Mammary epithelial cell (primary cell): ENCODE measurements around the gene ARHGEF25.

Source experiments
- EZH2 ChIP-seq: IDR thresholded peaks from 2 replicates; pipeline ENCODE4 v1.6.1; 2012; ENCODE audit warnings: low read length, inconsistent platforms, borderline replicate concordance
- TF ChIP-seq, protein P1 (sequence below), 2 donors: IDR thresholded peaks in 1 of 2; conservative IDR thresholded peaks in 1 of 2; 2 replicates each; pipeline ENCODE4 v1.5.1; 2011 to 2012; ENCODE audit warnings: inconsistent platforms in 2 of 2, low read length in 2 of 2, mild to moderate bottlenecking in 2 of 2, control low read depth in 1 of 2, low read depth in 1 of 2; ENCODE audit not compliant: insufficient read depth in 1 of 2; ENCODE audit errors: extremely low read depth in 1 of 2

DNA sequence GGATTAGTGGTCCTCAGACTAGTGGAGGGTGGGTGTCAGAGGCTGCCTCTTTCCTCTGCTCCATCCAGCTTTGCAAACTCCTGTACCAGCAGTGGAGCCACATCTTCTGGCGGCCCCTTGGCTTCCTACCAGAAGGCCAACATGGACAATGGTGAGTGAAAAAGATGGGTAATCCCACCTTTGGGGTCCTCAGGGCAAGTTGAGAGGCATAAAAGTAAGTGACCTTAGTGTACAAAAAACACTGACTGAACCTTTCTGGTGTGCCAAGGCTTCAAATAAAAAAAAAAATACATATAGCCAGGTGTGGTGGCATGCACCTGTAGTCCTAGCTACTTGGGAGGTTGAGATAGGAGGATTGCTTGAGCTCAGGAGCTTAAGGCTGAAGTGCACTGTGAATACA is 29.4 kb upstream of the ARHGEF25 start:
- TF ChIP-seq, protein P1, sequence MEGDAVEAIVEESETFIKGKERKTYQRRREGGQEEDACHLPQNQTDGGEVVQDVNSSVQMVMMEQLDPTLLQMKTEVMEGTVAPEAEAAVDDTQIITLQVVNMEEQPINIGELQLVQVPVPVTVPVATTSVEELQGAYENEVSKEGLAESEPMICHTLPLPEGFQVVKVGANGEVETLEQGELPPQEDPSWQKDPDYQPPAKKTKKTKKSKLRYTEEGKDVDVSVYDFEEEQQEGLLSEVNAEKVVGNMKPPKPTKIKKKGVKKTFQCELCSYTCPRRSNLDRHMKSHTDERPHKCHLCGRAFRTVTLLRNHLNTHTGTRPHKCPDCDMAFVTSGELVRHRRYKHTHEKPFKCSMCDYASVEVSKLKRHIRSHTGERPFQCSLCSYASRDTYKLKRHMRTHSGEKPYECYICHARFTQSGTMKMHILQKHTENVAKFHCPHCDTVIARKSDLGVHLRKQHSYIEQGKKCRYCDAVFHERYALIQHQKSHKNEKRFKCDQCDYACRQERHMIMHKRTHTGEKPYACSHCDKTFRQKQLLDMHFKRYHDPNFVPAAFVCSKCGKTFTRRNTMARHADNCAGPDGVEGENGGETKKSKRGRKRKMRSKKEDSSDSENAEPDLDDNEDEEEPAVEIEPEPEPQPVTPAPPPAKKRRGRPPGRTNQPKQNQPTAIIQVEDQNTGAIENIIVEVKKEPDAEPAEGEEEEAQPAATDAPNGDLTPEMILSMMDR (conservative IDR thresholded peaks at IDR 0.05 in 1 of 2, IDR thresholded peaks at IDR 0.05 in 1 of 2; ENCODE audit: extremely low read depth in 1 of 2, insufficient read depth in 1 of 2, low read depth in 1 of 2, low read length in 2 of 2): no peak
- TF ChIP-seq EZH2: no peak
